ENCODE results near the gene CD109.

- TF ChIP-seq, protein P1, sequence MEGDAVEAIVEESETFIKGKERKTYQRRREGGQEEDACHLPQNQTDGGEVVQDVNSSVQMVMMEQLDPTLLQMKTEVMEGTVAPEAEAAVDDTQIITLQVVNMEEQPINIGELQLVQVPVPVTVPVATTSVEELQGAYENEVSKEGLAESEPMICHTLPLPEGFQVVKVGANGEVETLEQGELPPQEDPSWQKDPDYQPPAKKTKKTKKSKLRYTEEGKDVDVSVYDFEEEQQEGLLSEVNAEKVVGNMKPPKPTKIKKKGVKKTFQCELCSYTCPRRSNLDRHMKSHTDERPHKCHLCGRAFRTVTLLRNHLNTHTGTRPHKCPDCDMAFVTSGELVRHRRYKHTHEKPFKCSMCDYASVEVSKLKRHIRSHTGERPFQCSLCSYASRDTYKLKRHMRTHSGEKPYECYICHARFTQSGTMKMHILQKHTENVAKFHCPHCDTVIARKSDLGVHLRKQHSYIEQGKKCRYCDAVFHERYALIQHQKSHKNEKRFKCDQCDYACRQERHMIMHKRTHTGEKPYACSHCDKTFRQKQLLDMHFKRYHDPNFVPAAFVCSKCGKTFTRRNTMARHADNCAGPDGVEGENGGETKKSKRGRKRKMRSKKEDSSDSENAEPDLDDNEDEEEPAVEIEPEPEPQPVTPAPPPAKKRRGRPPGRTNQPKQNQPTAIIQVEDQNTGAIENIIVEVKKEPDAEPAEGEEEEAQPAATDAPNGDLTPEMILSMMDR (IDR thresholded peaks at IDR 0.05; ENCODE audit: poor library complexity), result no peak
- TF ChIP-seq EZH2phosphoT487 (IDR thresholded peaks at IDR 0.05; ENCODE audit: low read depth, severe bottlenecking, unreplicated experiment) (no peak), EZH2 (IDR thresholded peaks at IDR 0.05; ENCODE audit: borderline replicate concordance) (no peak)
Measured at GRCh38 chr6:73867411-73867810, 171.4 kb downstream of the CD109 start.

Data from hepatocyte (in vitro differentiated cells).